HepG2 (cell line): ENCODE measurements around the gene PLD1. TPM values are rescaled to one million over a fixed set of nuclear protein-coding genes. Genes with fewer than 3 reads are reported as not detected.

Experiments
- ATAC-seq: fragments of 200-7000 bp; cut with Tn5 transposase; 3 replicates; pipeline ENCODE4 v1.9.1; 2020; ENCODE audit warnings: mild to moderate bottlenecking, moderate library complexity
- BruUV-seq: library from RNA; stranded (reverse); fragments of 400-500 nt; replicated peaks from 2 replicates; lab custom pipeline; 2021; lab: Mats Ljungman, UMichigan
- CTCF ChIA-PET: fragments of 300-600 bp; formaldehyde crosslinking; extraction: SDS; loops from one replicate; lab custom pipeline; 2021; ENCODE audit warnings: low total read pairs, inconsistent platforms, low intra/inter-chr PET ratio; lab: Yijun Ruan, JAX
- POLR2A ChIA-PET: fragments of 350-600 bp; sonication (Branson Sonifier 250); formaldehyde crosslinking; loops from one replicate; lab custom pipeline; 2020; ENCODE audit warnings: antibody characterized with exemption, inconsistent platforms; lab: Yijun Ruan, JAX
- DNase-seq: peaks from one replicate; pipeline ENCODE4 v3.0.0-alpha.2; 2015; ENCODE audit warnings: low spot score
- FAIRE-seq: peaks from 3 replicates; lab custom pipeline; 2011; peaks lifted over from hg19 to GRCh38; lab: Jason Lieb, UNC
- H2AFZ ChIP-seq: one replicate; pipeline ENCODE4 v1.6.1; 2011; ENCODE audit warnings: low read length, inconsistent platforms
- H3K27ac ChIP-seq: fragments of 300-600 bp; 3 replicates; pipeline ENCODE4 v1.8.0; 2011; ENCODE audit warnings: mixed run types, mild to moderate bottlenecking, mixed read lengths, low read length, inconsistent platforms; ENCODE audit not compliant: insufficient read depth; ENCODE audit errors: extremely low read length
- H3K27me3 ChIP-seq, 2 experiments: fragments of 200-600 bp in 1 of 2; 2 replicates in 1 of 2; 3 replicates in 1 of 2; pipeline versions ENCODE4 v1.6.0 to v1.8.0; 2011; ENCODE audit warnings: low read length in 2 of 2, mild to moderate bottlenecking in 2 of 2, moderate library complexity in 2 of 2, inconsistent platforms in 1 of 2; ENCODE audit not compliant: insufficient read depth in 2 of 2, control insufficient read depth in 1 of 2
- H3K36me3 ChIP-seq, 2 experiments: fragments of 200-600 bp in 1 of 2; replicated peaks in 1 of 2; 2 replicates in 1 of 2; 3 replicates in 1 of 2; pipeline versions ENCODE4 v1.5.1 to v1.8.0; 2011; ENCODE audit warnings: low read length in 2 of 2, inconsistent platforms in 1 of 2; ENCODE audit not compliant: insufficient read depth in 2 of 2, control insufficient read depth in 1 of 2
- H3K4me1 ChIP-seq: 2 replicates; pipeline ENCODE4 v1.5.1; 2012; ENCODE audit warnings: low read length, inconsistent platforms; ENCODE audit not compliant: insufficient read depth
- H3K4me2 ChIP-seq: 2 replicates; pipeline ENCODE4 v1.6.0; 2011; ENCODE audit warnings: low read depth, low read length, inconsistent platforms
- H3K4me3 ChIP-seq, 3 experiments: fragments of 200-600 bp in 1 of 3; sonication (generic), shearing (Covaris generic) in 1 of 3; replicated peaks in 1 of 3; 2 replicates each; pipeline ENCODE4 v1.5.1; 2011 to 2016; ENCODE audit warnings: low read length in 3 of 3, inconsistent platforms in 2 of 3, low read depth in 2 of 3, mild to moderate bottlenecking in 2 of 3, control low read depth in 1 of 3, mixed read lengths in 1 of 3; ENCODE audit not compliant: insufficient read depth in 1 of 3
- H3K79me2 ChIP-seq: one replicate; pipeline ENCODE4 v1.6.1; 2011; ENCODE audit warnings: low read length, inconsistent platforms; ENCODE audit not compliant: insufficient read depth
- H3K9ac ChIP-seq: 2 replicates; pipeline ENCODE4 v1.6.0; 2011; ENCODE audit warnings: mild to moderate bottlenecking, low read depth, low read length, inconsistent platforms; ENCODE audit not compliant: insufficient read depth
- H3K9me3 ChIP-seq: 2 replicates; pipeline ENCODE4 v1.5.1; 2012; ENCODE audit warnings: mild to moderate bottlenecking, low read length
- H4K20me1 ChIP-seq: 2 replicates; pipeline ENCODE4 v1.6.0; 2011; ENCODE audit warnings: inconsistent platforms, mild to moderate bottlenecking, low read length, moderate library complexity; ENCODE audit not compliant: insufficient read depth
- BCL6 ChIP-seq: IDR thresholded peaks from 2 replicates; pipeline ENCODE4 v1.6.1; 2016; ENCODE audit warnings: missing genetic modification reagents, missing compliant biosample characterization
- ERF ChIP-seq: IDR thresholded peaks from 2 replicates; pipeline ENCODE4 v1.6.1; 2018; ENCODE audit warnings: missing biosample characterization, missing genetic modification reagents
- KIAA2018 ChIP-seq: sonication (generic); formaldehyde crosslinking; IDR thresholded peaks from 2 replicates; pipeline ENCODE4 v1.5.0; 2020; ENCODE audit warnings: mild to moderate bottlenecking, missing genetic modification reagents, borderline replicate concordance
- LCORL ChIP-seq, 2 experiments: fragments of 450-650 bp in 1 of 2; sonication (generic) in 1 of 2; formaldehyde crosslinking in 1 of 2; IDR thresholded peaks; 2 replicates each; pipeline versions ENCODE4 v1.5.0 to v1.6.1; 2017 to 2020; ENCODE audit warnings: antibody characterized with exemption in 1 of 2, missing genetic modification reagents in 1 of 2
- MED13 ChIP-seq: sonication (generic); formaldehyde crosslinking; IDR thresholded peaks from 2 replicates; pipeline ENCODE4 v1.5.0; 2020; ENCODE audit warnings: missing genetic modification reagents
- PRPF4 ChIP-seq: fragments of 200-400 bp; formaldehyde crosslinking; IDR thresholded peaks from 2 replicates; pipeline ENCODE4 v1.6.1; 2016; ENCODE audit warnings: low read length, low read depth; ENCODE audit not compliant: poor library complexity, severe bottlenecking
- SNAI1 ChIP-seq: sonication (generic); formaldehyde crosslinking; IDR thresholded peaks from 2 replicates; pipeline ENCODE4 v1.5.0; 2020; ENCODE audit warnings: mild to moderate bottlenecking, missing genetic modification reagents, borderline replicate concordance
- SPEN ChIP-seq: sonication (generic); formaldehyde crosslinking; IDR thresholded peaks from 2 replicates; pipeline ENCODE4 v1.5.1; 2020; ENCODE audit warnings: low read depth, mild to moderate bottlenecking, missing genetic modification reagents
- XRCC5 ChIP-seq: fragments of 200-400 bp; formaldehyde crosslinking; optimal IDR thresholded peaks from 2 replicates; pipeline ENCODE3; 2017; ENCODE audit warnings: mild to moderate bottlenecking, low read length
- ZFP82 ChIP-seq: sonication (generic); formaldehyde crosslinking; IDR thresholded peaks from 2 replicates; pipeline ENCODE4 v1.5.1; 2020; ENCODE audit warnings: mild to moderate bottlenecking, missing genetic modification reagents, borderline replicate concordance
- ZNF225 ChIP-seq: sonication (generic); formaldehyde crosslinking; IDR thresholded peaks from 2 replicates; pipeline ENCODE4 v1.4.0; 2020; ENCODE audit warnings: mild to moderate bottlenecking, missing genetic modification reagents
- ZNF496 ChIP-seq: sonication (generic); formaldehyde crosslinking; IDR thresholded peaks from 2 replicates; pipeline ENCODE4 v1.8.1; 2023; ENCODE audit warnings: mild to moderate bottlenecking, moderate library complexity, missing genetic modification reagents; ENCODE audit not compliant: insufficient replicate concordance
- ZNF607 ChIP-seq: sonication (generic); formaldehyde crosslinking; IDR thresholded peaks from 2 replicates; pipeline ENCODE4 v1.5.1; 2020; ENCODE audit warnings: missing genetic modification reagents, mild to moderate bottlenecking, borderline replicate concordance
- ZUFSP ChIP-seq: sonication (generic); formaldehyde crosslinking; IDR thresholded peaks from 2 replicates; pipeline ENCODE4 v1.9.0; 2021; ENCODE audit warnings: missing genetic modification reagents, mild to moderate bottlenecking, borderline replicate concordance
- WGBS: methylation state at CpG from one replicate; pipeline ENCODE4 v1.1.6; 2017; ENCODE audit warnings: low lambda C conversion rate; 5-methylcytosine and 5-hydroxymethylcytosine counted together
- in situ Hi-C: cut with HindIII; loops from 2 replicates; pipeline ENCODE4 v1.10.0; 2017; ENCODE audit warnings: low pct_unique_long_range_greater_than_20kb; ENCODE audit not compliant: extremely low pct_ligation_motif_present
- intact Hi-C: fragments of 100-400 bp; cut with micrococcal nuclease; formaldehyde crosslinking; loops from one replicate; pipeline ENCODE4 v1.10.0; 2022; ENCODE audit not compliant: unreplicated experiment
- polyA plus RNA-seq, 8 experiments: library from polyadenylated mRNA; depleted of rRNA in 3 of 8; stranded (reverse) in 7 of 8; unstranded in 1 of 8; fragments of >200 nt; fragmentation: Illumina TruSeq in 4 of 8; extraction: Trizol in 4 of 8; gene quantifications; 2 replicates each; pipeline versions ENCODE4 v1.2.1 to v1.2.3, GENCODE V29; 2011 to 2016; ENCODE audit warnings: low read depth in 4 of 8, missing spikeins in 1 of 8, mixed read lengths in 1 of 8; ENCODE audit not compliant: insufficient read depth in 1 of 8
- total RNA-seq, 5 experiments: library from RNA; depleted of rRNA; stranded (reverse); fragments of >200 nt; fragmentation: Illumina TruSeq; extraction: Trizol; gene quantifications; 2 replicates each; pipeline ENCODE4 v1.2.3, GENCODE V29; 2016; ENCODE audit warnings: low read depth in 1 of 5

Gene PLD1
- total and polyA plus RNA-seq, 2 of the 13 experiments (the other 11 are each of a cell fraction or from before 2014, with no cell fraction given): 27.1 to 59.4 TPM

GRCh38 chr3:171687581-171687980 is 122.7 kb downstream of the PLD1 start (continued):
- TF ChIP-seq ZNF607 (CRISPR knock-in tag) (no peak), PRPF4 (no peak), SNAI1 (CRISPR knock-in tag) (no peak), XRCC5 (no peak), MED13 (CRISPR knock-in tag) (no peak), ZFP82 (CRISPR knock-in tag) (no peak)

GRCh38 chr3:171687064-171687463 is 123.2 kb downstream of the PLD1 start:
- no TSS peak for BruUV-seq
- Histone ChIP-seq H3K9me3 (no peaks in the 10 kb centered on the region), H3K27me3 (no peaks in the 10 kb centered on the region), H3K4me3 (no peak overlapping the region), H3K36me3 (peaks cover 13 to 68% of the 10 kb centered on the region in 2 experiments), H3K4me1 (peaks cover 5% of the 10 kb centered on the region), H3K27ac (no peak overlapping the region), H4K20me1 (no peaks in the 10 kb centered on the region), H3K9ac (no peak overlapping the region), H2AFZ (no peak overlapping the region), H3K79me2 (no peaks in the 10 kb centered on the region), H3K4me2 (no peak overlapping the region)
- ChIA-PET POLR2A (no interaction called here), CTCF (no interaction called here)
- WGBS: 96% methylated on average over 5 of the region's 5 CpGs
- no peak for ATAC-seq
- in situ Hi-C loops (no loop called here), intact Hi-C loops (no loop called here)
- no peak for FAIRE-seq
- DNase-seq: no peak
- TF ChIP-seq LCORL (IDR thresholded peaks at IDR 0.05) (no peak), LCORL (CRISPR knock-in tag; IDR thresholded peaks at IDR 0.05) (no peak), ERF (no peak), BCL6 (no peak), ZNF225 (CRISPR knock-in tag) (no peak), ZNF496 (no peak), SPEN (no peak), KIAA2018 (no peak), ZUFSP (CRISPR knock-in tag) (no peak)
